Glutamatergic neuron (in vitro differentiated cells): Measurements from ENCODE around the gene EFCAB14. TPM values are rescaled to one million over a fixed set of nuclear protein-coding genes. Genes with fewer than 3 reads are reported as not detected.

Experiments used
- DNase-seq: peaks from one replicate; pipeline ENCODE4 v3.0.0; 2022
- H3K27ac Mint-ChIP-seq: one replicate; pipeline ENCODE4 v1.8.0; 2020; ENCODE audit warnings: mild to moderate bottlenecking, mixed read lengths, inconsistent platforms; ENCODE audit not compliant: unreplicated experiment
- H3K27me3 Mint-ChIP-seq: one replicate; pipeline ENCODE4 v1.8.0; 2020; ENCODE audit warnings: mild to moderate bottlenecking, moderate library complexity, mixed read lengths, inconsistent platforms; ENCODE audit not compliant: unreplicated experiment
- H3K36me3 Mint-ChIP-seq: one replicate; pipeline ENCODE4 v1.8.0; 2020; ENCODE audit warnings: mild to moderate bottlenecking, mixed read lengths, inconsistent platforms; ENCODE audit not compliant: unreplicated experiment
- H3K4me1 Mint-ChIP-seq: one replicate; pipeline ENCODE4 v1.8.0; 2020; ENCODE audit warnings: mild to moderate bottlenecking, low read depth, mixed read lengths, inconsistent platforms; ENCODE audit not compliant: unreplicated experiment
- H3K4me3 Mint-ChIP-seq: one replicate; pipeline ENCODE4 v1.8.0; 2020; ENCODE audit warnings: mild to moderate bottlenecking, mixed read lengths, inconsistent platforms; ENCODE audit not compliant: unreplicated experiment
- H3K9me3 Mint-ChIP-seq: one replicate; pipeline ENCODE4 v1.8.0; 2020; ENCODE audit warnings: mild to moderate bottlenecking, moderate library complexity, mixed read lengths, inconsistent platforms; ENCODE audit not compliant: unreplicated experiment
- total RNA-seq: library from RNA; stranded (reverse); fragmentation: NEBNext Ultra II Directional; extraction: Animal tissue kit (Norgen Biotek cat#: 25700); gene quantifications from one replicate; pipeline ENCODE4 v1.2.1, GENCODE V29; 2021; ENCODE audit not compliant: unreplicated experiment
- TF ChIP-seq, protein P1 (sequence below): fragments of 200-600 bp; sonication (generic); IDR thresholded peaks from one replicate; pipeline ENCODE4 v1.5.0; 2021; ENCODE audit not compliant: partially characterized antibody, unreplicated experiment

Gene EFCAB14
- total RNA-seq, 1 donor from 2014 or later = 18.8 TPM

DNA sequence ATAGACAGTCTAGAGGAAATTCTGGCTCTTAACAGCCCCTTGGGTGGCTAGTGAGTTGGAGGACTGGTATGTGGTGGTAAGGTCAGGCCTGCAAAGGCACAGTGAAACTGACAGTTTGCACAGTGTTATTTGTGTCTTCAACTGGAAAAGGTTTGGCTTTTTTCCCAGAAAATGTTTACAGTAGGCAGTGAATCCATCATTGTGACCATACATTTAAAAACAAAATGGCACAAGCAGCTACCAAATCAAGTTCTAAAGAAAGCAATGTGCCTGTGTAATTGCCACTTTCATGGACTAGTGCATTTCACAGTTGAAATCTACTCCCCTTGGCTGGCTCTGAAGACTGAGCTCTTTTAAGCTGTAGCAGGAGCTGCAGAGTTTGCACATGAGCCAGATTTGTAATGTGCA, 75.5 kb downstream of the EFCAB14 start:
- H3K27ac Mint-ChIP-seq = no peak overlapping the region
- no peak for DNase-seq
- peaks cover 10% of the 10 kb centered on the region for H3K36me3 Mint-ChIP-seq
- H3K9me3 Mint-ChIP-seq = no peaks in the 10 kb centered on the region
- no peaks in the 10 kb centered on the region for H3K4me1 Mint-ChIP-seq
- no peak overlapping the region for H3K4me3 Mint-ChIP-seq
- peaks cover 2% of the 10 kb centered on the region for H3K27me3 Mint-ChIP-seq
- TF ChIP-seq, protein P1, sequence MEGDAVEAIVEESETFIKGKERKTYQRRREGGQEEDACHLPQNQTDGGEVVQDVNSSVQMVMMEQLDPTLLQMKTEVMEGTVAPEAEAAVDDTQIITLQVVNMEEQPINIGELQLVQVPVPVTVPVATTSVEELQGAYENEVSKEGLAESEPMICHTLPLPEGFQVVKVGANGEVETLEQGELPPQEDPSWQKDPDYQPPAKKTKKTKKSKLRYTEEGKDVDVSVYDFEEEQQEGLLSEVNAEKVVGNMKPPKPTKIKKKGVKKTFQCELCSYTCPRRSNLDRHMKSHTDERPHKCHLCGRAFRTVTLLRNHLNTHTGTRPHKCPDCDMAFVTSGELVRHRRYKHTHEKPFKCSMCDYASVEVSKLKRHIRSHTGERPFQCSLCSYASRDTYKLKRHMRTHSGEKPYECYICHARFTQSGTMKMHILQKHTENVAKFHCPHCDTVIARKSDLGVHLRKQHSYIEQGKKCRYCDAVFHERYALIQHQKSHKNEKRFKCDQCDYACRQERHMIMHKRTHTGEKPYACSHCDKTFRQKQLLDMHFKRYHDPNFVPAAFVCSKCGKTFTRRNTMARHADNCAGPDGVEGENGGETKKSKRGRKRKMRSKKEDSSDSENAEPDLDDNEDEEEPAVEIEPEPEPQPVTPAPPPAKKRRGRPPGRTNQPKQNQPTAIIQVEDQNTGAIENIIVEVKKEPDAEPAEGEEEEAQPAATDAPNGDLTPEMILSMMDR = no peak

DNA sequence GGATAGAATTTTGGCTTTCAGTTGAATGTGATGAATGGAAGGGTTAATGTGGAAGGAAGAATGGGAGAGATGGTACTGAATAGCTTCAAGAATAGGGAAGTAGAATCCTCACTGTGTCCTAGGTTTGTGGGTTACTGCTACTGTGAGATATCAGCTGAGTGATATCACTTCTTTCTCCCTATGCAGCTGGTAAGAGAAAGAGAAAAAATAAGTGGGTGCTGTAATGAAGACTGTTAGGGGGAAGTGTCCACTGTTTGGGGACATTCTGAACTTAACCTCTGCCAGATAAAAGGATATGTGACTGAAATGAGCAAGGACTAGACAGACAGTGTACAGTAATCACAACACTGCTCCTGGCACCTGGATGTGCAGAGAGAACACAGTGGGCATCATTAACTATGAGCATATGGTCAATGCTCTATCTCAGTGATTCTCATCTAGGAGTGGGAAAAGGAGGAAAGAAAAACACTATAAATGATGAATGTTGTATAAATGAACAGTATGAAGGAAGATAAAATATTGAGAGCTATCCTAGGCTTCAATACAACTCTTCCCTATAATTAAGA, 76.7 kb downstream of the EFCAB14 start:
- no peaks in the 10 kb centered on the region for H3K9me3 Mint-ChIP-seq
- TF ChIP-seq, protein P1 = no peak
- no peak for DNase-seq
- no peak overlapping the region for H3K27ac Mint-ChIP-seq
- no peak overlapping the region for H3K4me3 Mint-ChIP-seq
- peaks cover 6% of the 10 kb centered on the region for H3K36me3 Mint-ChIP-seq
- no peaks in the 10 kb centered on the region for H3K4me1 Mint-ChIP-seq
- H3K27me3 Mint-ChIP-seq = peaks cover 2% of the 10 kb centered on the region

DNA sequence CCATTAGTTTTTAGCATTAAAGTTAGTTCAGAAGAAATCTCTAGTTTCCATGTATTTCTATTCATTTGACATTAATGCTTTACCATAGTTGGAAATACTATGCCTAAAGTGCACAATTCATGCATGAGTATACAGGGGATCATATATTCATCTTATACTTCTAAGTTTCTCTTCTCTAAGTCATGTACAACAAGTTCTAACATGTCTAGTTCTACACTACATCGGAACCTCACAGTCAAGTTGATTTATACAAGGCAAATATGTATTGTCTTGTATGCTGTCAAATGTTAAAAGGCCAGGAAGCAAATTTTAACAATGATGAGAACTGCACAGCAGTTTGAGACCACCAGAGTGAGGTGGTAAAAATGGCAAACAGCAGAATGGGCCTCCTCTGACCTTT, 79.4 kb downstream of the EFCAB14 start:
- Mint-ChIP-seq H3K9me3 (no peaks in the 10 kb centered on the region), H3K27ac (no peak overlapping the region), H3K36me3 (no peaks in the 10 kb centered on the region), H3K27me3 (no peaks in the 10 kb centered on the region), H3K4me1 (no peaks in the 10 kb centered on the region), H3K4me3 (no peak overlapping the region)
- DNase-seq = no peak
- TF ChIP-seq, protein P1 = no peak

DNA sequence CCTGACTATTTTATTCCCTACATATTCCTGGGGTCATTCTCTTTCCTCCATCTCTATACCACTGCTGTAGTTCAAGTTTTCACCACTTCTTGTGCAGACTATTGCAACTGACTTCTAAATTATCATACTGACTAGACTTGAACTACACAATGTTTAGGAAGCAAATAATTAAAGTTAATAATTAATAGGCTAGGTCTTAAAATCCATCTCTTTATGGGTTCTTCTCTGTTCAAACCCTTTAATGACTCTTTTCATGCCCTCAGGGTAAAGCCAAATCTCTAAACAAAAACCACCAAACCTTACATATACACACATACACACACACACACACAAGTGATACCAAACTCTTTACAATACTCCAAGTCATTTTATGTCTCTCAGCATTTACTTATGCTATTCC, 80.0 kb downstream of the EFCAB14 start:
- Mint-ChIP-seq H3K36me3 (no peaks in the 10 kb centered on the region), H3K4me3 (no peak overlapping the region), H3K4me1 (no peaks in the 10 kb centered on the region), H3K27me3 (no peaks in the 10 kb centered on the region), H3K27ac (no peak overlapping the region), H3K9me3 (no peaks in the 10 kb centered on the region)
- TF ChIP-seq, protein P1 = no peak
- no peak for DNase-seq

DNA sequence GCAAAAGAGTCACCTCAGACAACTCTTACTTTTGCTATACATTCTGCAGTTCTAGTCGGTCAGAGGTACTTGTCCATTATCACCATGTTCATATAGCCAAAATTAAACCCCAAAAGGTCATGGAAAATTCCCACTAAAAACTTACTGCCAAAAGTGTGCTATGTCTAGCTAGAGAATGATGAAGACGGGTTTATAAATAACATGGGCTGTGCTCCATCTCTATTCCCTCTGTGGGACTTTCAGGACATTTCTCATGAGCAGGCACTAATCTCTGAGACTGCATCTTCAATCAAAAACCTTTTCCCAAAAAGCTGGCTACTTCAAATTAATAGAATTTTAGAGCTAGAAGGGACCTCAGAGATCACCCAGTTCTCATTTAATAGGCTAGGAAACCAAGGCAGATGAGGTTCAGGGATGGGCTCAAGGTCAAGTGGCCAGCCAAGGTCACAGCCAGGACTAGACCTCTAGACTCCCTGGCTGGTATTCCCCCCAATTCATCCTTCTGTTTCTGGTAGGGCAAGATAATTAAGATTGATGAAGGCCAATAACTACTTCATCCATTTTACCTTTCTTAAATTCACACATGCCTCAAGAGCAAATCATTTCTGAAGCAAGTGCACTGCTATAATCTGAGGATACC, 81.3 kb downstream of the EFCAB14 start:
- no peaks in the 10 kb centered on the region for H3K36me3 Mint-ChIP-seq
- TF ChIP-seq, protein P1 = no peak
- H3K27ac Mint-ChIP-seq = no peak overlapping the region
- no peaks in the 10 kb centered on the region for H3K4me1 Mint-ChIP-seq
- H3K27me3 Mint-ChIP-seq = no peaks in the 10 kb centered on the region
- DNase-seq = no peak
- H3K9me3 Mint-ChIP-seq = no peaks in the 10 kb centered on the region
- no peak overlapping the region for H3K4me3 Mint-ChIP-seq
